ENCODE measurements around the gene CHEK1. TPM values are rescaled to one million over a fixed set of nuclear protein-coding genes. Genes with fewer than 3 reads are reported as not detected.

The CHEK1 gene
- total and polyA plus RNA-seq, 7 experiments from 2014 or later, result 1.2 to 62.6 (median 2.7) TPM

DNA sequence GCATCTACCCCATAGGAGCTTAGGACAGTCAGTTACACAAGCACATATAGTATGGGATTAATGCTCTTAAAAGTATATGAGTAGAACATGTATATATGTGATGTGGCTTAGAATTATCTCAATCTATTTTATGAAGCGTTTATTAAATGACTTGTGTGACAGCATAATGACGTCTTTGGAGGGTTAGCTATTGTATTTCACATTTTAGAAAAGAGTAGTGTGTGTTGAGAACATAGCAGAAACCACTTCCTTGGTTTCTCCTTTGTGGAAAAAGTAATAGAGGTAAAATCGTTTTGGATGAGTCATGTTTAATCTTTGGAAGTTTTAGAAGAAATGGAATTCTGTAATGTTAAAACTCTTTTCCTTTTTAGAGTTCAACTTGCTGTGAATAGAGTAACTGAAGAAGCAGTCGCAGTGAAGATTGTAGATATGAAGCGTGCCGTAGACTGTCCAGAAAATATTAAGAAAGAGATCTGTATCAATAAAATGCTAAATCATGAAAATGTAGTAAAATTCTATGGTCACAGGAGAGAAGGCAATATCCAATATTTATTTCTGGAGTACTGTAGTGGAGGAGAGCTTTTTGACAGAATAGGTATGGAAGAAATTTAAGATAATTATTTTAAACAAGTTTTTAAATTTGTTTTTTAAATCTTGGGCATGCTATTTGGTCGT lies 2.4 kb downstream of the CHEK1 start:
- ChIA-PET POLR2A (interaction anchor here (0.6 to 1.0 kb wide), 2 partner anchors 44 to 280 kb away, joined by 3 to 4 read pairs; no protein-coding TSS in a partner anchor), CTCF (interaction anchor here (1.0 kb wide), 1 partner anchor 515 kb away, joined by 3 read pairs; no protein-coding TSS in a partner anchor)
- Histone ChIP-seq H3K27ac (ENCODE audit: low read depth, low read length) (no peak overlapping the region), H3K27me3 (ENCODE audit: control insufficient read depth in 2 of 2, insufficient read depth in 2 of 2, low read length in 2 of 2) (no peaks in the 10 kb centered on the region), H3K36me3 (ENCODE audit: control insufficient read depth in 2 of 3, insufficient read depth in 3 of 3, low read length in 3 of 3) (peaks cover 0 to 6% (median 0%) of the 10 kb centered on the region in 3 experiments), H3K9me3 (ENCODE audit: control insufficient read depth in 2 of 3, low read length in 3 of 3) (no peaks in the 10 kb centered on the region), H3K4me3 (ENCODE audit: low read length) (no peak overlapping the region), H3K4me1 (ENCODE audit: control insufficient read depth in 2 of 2, insufficient read depth in 2 of 2, low read length in 2 of 2) (peaks cover 0 to 5% of the 10 kb centered on the region in 2 donors)
- H3K36me3 Mint-ChIP-seq, result peaks cover 0 to 6% (median 0%) of the 10 kb centered on the region in 5 donors
- H3K27ac Mint-ChIP-seq, result peak overlapping the region in 8 of 9 donors; percentile 28 to 98 (median 70)
- DNase-seq (no peak), ATAC-seq (no peak)
- intact Hi-C loops (cut with micrococcal nuclease), result loop anchor here in 1 of 2 donors (2.0 kb wide), 1 partner anchor 583 kb away; the partner anchor contains the start of genes FAM118B and RPUSD4
- peaks cover 13 to 58% (median 16%) of the 10 kb centered on the region in 7 donors for H3K4me1 Mint-ChIP-seq
- no peaks in the 10 kb centered on the region for H3K27me3 Mint-ChIP-seq
- no peaks in the 10 kb centered on the region for H3K9me3 Mint-ChIP-seq
- H3K4me3 Mint-ChIP-seq, result peak overlapping the region; percentile 55 to 99 (median 96)

DNA sequence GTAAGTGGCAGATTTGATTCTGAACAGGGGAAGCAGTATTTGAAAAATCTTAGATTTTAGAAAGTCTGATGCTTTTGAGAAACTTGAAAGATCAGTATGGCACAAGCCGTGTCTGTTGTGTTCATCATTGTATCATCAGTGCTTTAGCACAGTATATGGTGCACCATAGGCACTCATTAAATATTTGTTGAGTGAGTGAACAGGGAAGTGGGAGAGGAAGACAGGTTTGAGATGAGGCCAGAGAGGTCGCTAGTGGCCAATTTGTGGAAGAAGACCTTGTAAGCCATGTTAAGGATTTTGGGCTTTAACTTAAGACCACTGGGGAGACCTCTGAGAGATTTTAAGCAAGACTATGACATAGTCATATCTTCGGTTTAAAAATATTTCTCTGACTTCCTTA lies 12.9 kb downstream of the CHEK1 start:
- Histone ChIP-seq H3K4me3 (ENCODE audit: low read length) (no peak overlapping the region), H3K4me1 (ENCODE audit: control insufficient read depth in 2 of 2, insufficient read depth in 2 of 2, low read length in 2 of 2) (no peaks in the 10 kb centered on the region), H3K9me3 (ENCODE audit: control insufficient read depth in 2 of 3, low read length in 3 of 3) (no peaks in the 10 kb centered on the region), H3K27ac (ENCODE audit: low read depth, low read length) (no peak overlapping the region), H3K27me3 (ENCODE audit: control insufficient read depth in 2 of 2, insufficient read depth in 2 of 2, low read length in 2 of 2) (no peaks in the 10 kb centered on the region), H3K36me3 (ENCODE audit: control insufficient read depth in 2 of 3, insufficient read depth in 3 of 3, low read length in 3 of 3) (no peaks in the 10 kb centered on the region)
- DNase-seq (no peak), ATAC-seq (no peak)
- peak overlapping the region in 1 of 9 donors; percentile 16 for H3K27ac Mint-ChIP-seq
- H3K36me3 Mint-ChIP-seq, result peaks cover 0 to 25% (median 0%) of the 10 kb centered on the region in 5 donors
- H3K27me3 Mint-ChIP-seq, result no peaks in the 10 kb centered on the region
- no peak overlapping the region for H3K4me3 Mint-ChIP-seq
- no peaks in the 10 kb centered on the region for H3K9me3 Mint-ChIP-seq
- ChIA-PET CTCF (no interaction called here), POLR2A (no interaction called here)
- H3K4me1 Mint-ChIP-seq, result peaks cover 0 to 25% (median 0%) of the 10 kb centered on the region in 7 donors
- intact Hi-C loops (cut with micrococcal nuclease), result no loop called here

DNA sequence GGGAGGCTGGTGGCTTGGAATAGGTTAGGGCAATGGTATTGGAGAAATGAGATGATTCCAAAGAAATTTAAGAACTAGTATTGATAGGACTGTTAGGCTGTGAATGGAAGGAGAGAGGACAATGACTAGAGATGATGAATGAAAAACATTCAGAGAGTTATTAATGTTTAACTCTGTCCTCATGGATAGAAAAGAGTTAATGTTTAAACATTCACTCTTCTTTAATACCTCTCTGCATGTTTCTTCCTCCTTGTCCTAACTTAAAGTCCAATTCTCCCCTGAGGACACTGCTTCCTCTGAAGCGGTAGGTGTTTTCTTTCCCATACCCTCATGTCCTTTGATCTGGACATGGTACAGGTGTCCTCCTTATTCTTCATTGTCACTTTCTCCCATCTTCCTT lies 13.4 kb downstream of the CHEK1 start:
- Histone ChIP-seq H3K4me3 (ENCODE audit: low read length) (no peak overlapping the region), H3K27ac (ENCODE audit: low read depth, low read length) (no peak overlapping the region), H3K27me3 (ENCODE audit: control insufficient read depth in 2 of 2, insufficient read depth in 2 of 2, low read length in 2 of 2) (no peaks in the 10 kb centered on the region), H3K9me3 (ENCODE audit: control insufficient read depth in 2 of 3, low read length in 3 of 3) (no peaks in the 10 kb centered on the region), H3K4me1 (ENCODE audit: control insufficient read depth in 2 of 2, insufficient read depth in 2 of 2, low read length in 2 of 2) (no peaks in the 10 kb centered on the region), H3K36me3 (ENCODE audit: control insufficient read depth in 2 of 3, insufficient read depth in 3 of 3, low read length in 3 of 3) (no peaks in the 10 kb centered on the region)
- Mint-ChIP-seq H3K4me1 (peaks cover 0 to 24% (median 0%) of the 10 kb centered on the region in 7 donors), H3K27me3 (no peaks in the 10 kb centered on the region), H3K36me3 (peaks cover 0 to 25% (median 0%) of the 10 kb centered on the region in 5 donors), H3K27ac (peak overlapping the region in 1 of 9 donors; percentile 16), H3K4me3 (no peak overlapping the region), H3K9me3 (no peaks in the 10 kb centered on the region)
- intact Hi-C loops (cut with micrococcal nuclease), result no loop called here
- CTCF ChIA-PET, result no interaction called here
- no peak for DNase-seq
- POLR2A ChIA-PET, result no interaction called here
- ATAC-seq, result no peak

DNA sequence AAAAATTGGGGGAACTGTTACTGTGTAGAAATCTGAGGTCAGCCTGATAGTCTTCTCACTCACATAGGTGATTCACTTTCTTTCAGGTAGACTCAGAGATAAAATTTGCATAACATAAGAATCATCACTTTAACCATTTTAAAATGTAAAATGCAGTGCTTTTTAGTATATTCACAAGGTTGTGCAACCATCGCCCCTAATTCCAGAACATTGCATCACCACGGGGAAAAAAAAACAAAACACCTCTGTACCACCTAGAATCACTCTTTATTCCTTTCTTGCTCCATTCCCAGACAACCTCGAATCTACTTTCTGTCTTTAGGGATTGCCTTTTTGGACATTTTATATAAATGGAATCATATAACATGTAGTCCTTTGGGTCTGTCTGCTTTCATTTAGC lies 20.9 kb downstream of the CHEK1 start:
- Histone ChIP-seq H3K9me3 (ENCODE audit: control insufficient read depth in 2 of 3, low read length in 3 of 3) (no peaks in the 10 kb centered on the region), H3K27me3 (ENCODE audit: control insufficient read depth in 2 of 2, insufficient read depth in 2 of 2, low read length in 2 of 2) (no peaks in the 10 kb centered on the region), H3K4me1 (ENCODE audit: control insufficient read depth in 2 of 2, insufficient read depth in 2 of 2, low read length in 2 of 2) (no peaks in the 10 kb centered on the region), H3K36me3 (ENCODE audit: control insufficient read depth in 2 of 3, insufficient read depth in 3 of 3, low read length in 3 of 3) (no peaks in the 10 kb centered on the region), H3K27ac (ENCODE audit: low read depth, low read length) (no peak overlapping the region), H3K4me3 (ENCODE audit: low read length) (no peak overlapping the region)
- no peak for DNase-seq
- no peaks in the 10 kb centered on the region for H3K9me3 Mint-ChIP-seq
- peaks cover 7 to 28% (median 8%) of the 10 kb centered on the region in 7 donors for H3K4me1 Mint-ChIP-seq
- ChIA-PET CTCF (no interaction called here), POLR2A (no interaction called here)
- ATAC-seq, result no peak
- H3K4me3 Mint-ChIP-seq, result no peak overlapping the region
- intact Hi-C loops (cut with micrococcal nuclease), result no loop called here
- H3K27ac Mint-ChIP-seq, result no peak overlapping the region
- no peaks in the 10 kb centered on the region for H3K27me3 Mint-ChIP-seq
- H3K36me3 Mint-ChIP-seq, result peaks cover 0 to 29% (median 0%) of the 10 kb centered on the region in 5 donors

DNA sequence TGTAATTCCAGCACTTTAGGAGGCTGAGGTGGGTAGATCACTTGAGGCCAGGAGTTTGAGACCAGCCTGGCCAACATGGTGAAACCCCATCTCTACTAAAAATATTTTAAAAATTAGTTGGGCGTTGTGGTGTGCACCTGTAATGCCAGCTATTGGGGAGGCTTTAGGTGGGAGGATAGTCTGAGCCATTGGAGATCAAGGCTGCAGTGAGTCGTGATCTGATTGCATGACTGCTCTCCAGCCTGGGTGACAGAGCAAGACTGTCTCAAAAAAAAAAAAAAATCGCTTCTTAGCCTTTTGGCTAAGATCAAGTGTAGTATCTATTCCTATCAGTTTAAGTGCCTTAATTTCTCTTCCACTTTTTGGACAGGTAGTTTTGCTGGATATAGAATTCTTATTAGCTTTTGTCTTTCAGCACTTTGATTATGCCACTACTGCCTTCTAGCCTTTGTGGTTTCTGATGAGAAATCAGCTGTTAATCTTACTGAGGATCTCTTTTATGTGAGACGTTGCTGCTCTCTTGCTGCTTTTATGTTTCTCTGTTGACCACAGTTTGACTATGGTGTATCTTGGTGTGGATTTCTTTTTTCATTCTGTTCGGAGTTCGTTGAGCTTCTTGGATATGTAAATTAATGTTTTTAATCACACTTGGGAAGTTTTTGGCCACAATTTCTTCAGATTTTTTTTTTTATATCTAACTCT lies 24.7 kb downstream of the CHEK1 start:
- H3K27me3 Mint-ChIP-seq, result no peaks in the 10 kb centered on the region
- H3K4me1 Mint-ChIP-seq, result peaks cover 7 to 27% (median 8%) of the 10 kb centered on the region in 7 donors
- Histone ChIP-seq H3K4me1 (ENCODE audit: control insufficient read depth in 2 of 2, insufficient read depth in 2 of 2, low read length in 2 of 2) (no peaks in the 10 kb centered on the region), H3K9me3 (ENCODE audit: control insufficient read depth in 2 of 3, low read length in 3 of 3) (no peaks in the 10 kb centered on the region), H3K4me3 (ENCODE audit: low read length) (no peak overlapping the region), H3K36me3 (ENCODE audit: control insufficient read depth in 2 of 3, insufficient read depth in 3 of 3, low read length in 3 of 3) (no peaks in the 10 kb centered on the region), H3K27me3 (ENCODE audit: control insufficient read depth in 2 of 2, insufficient read depth in 2 of 2, low read length in 2 of 2) (no peaks in the 10 kb centered on the region), H3K27ac (ENCODE audit: low read depth, low read length) (no peak overlapping the region)
- intact Hi-C loops (cut with micrococcal nuclease), result no loop called here
- CTCF ChIA-PET, result interaction anchor here (0.7 kb wide), 1 partner anchor 514 kb away, joined by 3 read pairs; no protein-coding TSS in a partner anchor
- H3K4me3 Mint-ChIP-seq, result peak overlapping the region in 1 of 10 donors; percentile 55
- POLR2A ChIA-PET, result no interaction called here
- H3K27ac Mint-ChIP-seq, result peak overlapping the region in 1 of 9 donors; percentile 60
- no peaks in the 10 kb centered on the region for H3K9me3 Mint-ChIP-seq
- no peak for ATAC-seq
- peak in 2 of 9 donors; percentile 4 to 13 for DNase-seq
- peaks cover 0 to 24% (median 0%) of the 10 kb centered on the region in 5 donors for H3K36me3 Mint-ChIP-seq

DNA sequence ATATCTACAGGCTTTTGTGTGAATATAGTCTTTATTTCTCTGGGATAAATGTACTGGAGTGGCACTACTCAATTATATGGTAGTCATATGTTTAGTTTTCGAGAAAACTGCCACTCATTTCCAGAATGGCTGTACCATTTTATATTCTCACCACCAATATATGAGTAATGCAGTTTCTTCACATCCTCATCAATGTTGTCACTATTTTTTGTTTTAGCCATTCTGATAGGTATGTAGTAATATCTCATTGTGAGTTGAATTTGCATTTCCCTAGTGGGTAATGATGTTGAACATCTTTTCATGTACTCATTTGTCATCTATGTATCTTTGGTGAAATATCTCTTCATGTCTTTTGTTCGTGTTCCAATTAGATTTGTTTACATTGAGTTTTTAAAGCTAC lies 37.7 kb downstream of the CHEK1 start:
- Histone ChIP-seq H3K4me1 (ENCODE audit: control insufficient read depth in 2 of 2, insufficient read depth in 2 of 2, low read length in 2 of 2) (no peaks in the 10 kb centered on the region), H3K27ac (ENCODE audit: low read depth, low read length) (no peak overlapping the region), H3K36me3 (ENCODE audit: control insufficient read depth in 2 of 3, insufficient read depth in 3 of 3, low read length in 3 of 3) (no peaks in the 10 kb centered on the region), H3K9me3 (ENCODE audit: control insufficient read depth in 2 of 3, low read length in 3 of 3) (no peaks in the 10 kb centered on the region), H3K4me3 (ENCODE audit: low read length) (no peak overlapping the region), H3K27me3 (ENCODE audit: control insufficient read depth in 2 of 2, insufficient read depth in 2 of 2, low read length in 2 of 2) (no peaks in the 10 kb centered on the region)
- ChIA-PET CTCF (no interaction called here), POLR2A (no interaction called here)
- peaks cover 8 to 45% (median 10%) of the 10 kb centered on the region in 5 donors for H3K36me3 Mint-ChIP-seq
- no peaks in the 10 kb centered on the region for H3K27me3 Mint-ChIP-seq
- no peak for DNase-seq
- intact Hi-C loops (cut with micrococcal nuclease), result no loop called here
- no peak for ATAC-seq
- H3K4me3 Mint-ChIP-seq, result no peak overlapping the region
- H3K27ac Mint-ChIP-seq, result no peak overlapping the region
- peaks cover 0 to 19% (median 10%) of the 10 kb centered on the region in 11 donors for H3K9me3 Mint-ChIP-seq
- H3K4me1 Mint-ChIP-seq, result peaks cover 0 to 20% (median 0%) of the 10 kb centered on the region in 7 donors
